Activated naive CD4-positive, alpha-beta T cell treated with anti-CD3 and anti-CD28 coated beads, Interleukin-2, amount 50 U/mL, for 72 hours (primary cell): ENCODE data around the gene MED7. TPM values are rescaled to one million over a fixed set of nuclear protein-coding genes. Genes with fewer than 3 reads are reported as not detected.

Experiments used
- ATAC-seq, 2 donors: fragments of 150-1000 bp; cut with Tn5 transposase; 2 replicates each; pipeline ENCODE4 v1.10.0; 2021; ENCODE audit warnings: mild to moderate bottlenecking in 2 of 2, moderate library complexity in 2 of 2
- DNase-seq, 2 donors: peaks; one replicate each; pipeline ENCODE4 v3.0.0; 2021 to 2022; ENCODE audit warnings: low spot score in 2 of 2
- H3K27ac Mint-ChIP-seq, 2 donors: one replicate each; pipeline ENCODE4 v1.8.0; 2022; ENCODE audit warnings: mild to moderate bottlenecking in 2 of 2, mixed read lengths in 2 of 2
- H3K36me3 Mint-ChIP-seq, 2 donors: one replicate each; pipeline ENCODE4 v1.8.0; 2022; ENCODE audit warnings: mixed read lengths in 2 of 2
- H3K9me3 Mint-ChIP-seq, 2 donors: one replicate each; pipeline ENCODE4 v1.8.0; 2022; ENCODE audit warnings: mixed read lengths in 2 of 2
- total RNA-seq, 2 donors: library from RNA; stranded (reverse); gene quantifications; one replicate each; pipeline ENCODE4 v1.2.3, GENCODE V29; 2022

Gene MED7
- total RNA-seq, 2 donors from 2014 or later, result 16.9 to 21.7 TPM

DNA sequence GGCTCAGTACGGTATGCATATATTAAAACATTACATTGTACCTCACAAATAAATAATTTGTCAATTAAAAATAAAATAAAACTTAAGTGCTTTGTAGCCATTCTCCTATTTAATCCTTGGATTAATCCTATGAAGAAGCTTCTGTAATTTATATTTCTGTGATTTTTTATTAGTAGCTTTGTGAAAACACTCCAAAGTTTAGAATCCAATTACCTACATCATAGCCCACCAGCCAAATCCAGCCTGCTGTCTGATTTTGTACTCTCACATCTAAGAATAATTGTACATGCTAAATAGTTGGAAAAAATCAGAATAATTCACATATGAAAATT lies 10.4 kb downstream of the MED7 start:
- no peaks in the 10 kb centered on the region for H3K9me3 Mint-ChIP-seq
- ATAC-seq (no peak), DNase-seq (no peak)
- no peak overlapping the region for H3K27ac Mint-ChIP-seq
- H3K36me3 Mint-ChIP-seq, result peaks cover 0 to 23% of the 10 kb centered on the region in 2 donors

GRCh38 chr5:157130925-157131324 lies 11.7 kb downstream of the MED7 start:
- H3K36me3 Mint-ChIP-seq, result peaks cover 0 to 15% of the 10 kb centered on the region in 2 donors
- DNase-seq (no peak), ATAC-seq (no peak)
- peak overlapping the region in 1 of 2 donors; percentile 12 for H3K27ac Mint-ChIP-seq
- H3K9me3 Mint-ChIP-seq, result no peaks in the 10 kb centered on the region

GRCh38 chr5:157121709-157122108 lies 21.0 kb downstream of the MED7 start:
- peaks cover 13 to 20% of the 10 kb centered on the region in 2 donors for H3K9me3 Mint-ChIP-seq
- DNase-seq, result no peak
- ATAC-seq, result no peak
- peaks cover 15 to 26% of the 10 kb centered on the region in 2 donors for H3K36me3 Mint-ChIP-seq
- no peak overlapping the region for H3K27ac Mint-ChIP-seq

- DNase-seq (no peak), ATAC-seq (no peak)
- Mint-ChIP-seq H3K36me3 (peaks cover 15 to 26% of the 10 kb centered on the region in 2 donors), H3K27ac (no peak overlapping the region), H3K9me3 (peaks cover 13 to 20% of the 10 kb centered on the region in 2 donors)
These were observed 22.6 kb downstream of the MED7 start for GRCh38 chr5:157120102-157120501.

DNA sequence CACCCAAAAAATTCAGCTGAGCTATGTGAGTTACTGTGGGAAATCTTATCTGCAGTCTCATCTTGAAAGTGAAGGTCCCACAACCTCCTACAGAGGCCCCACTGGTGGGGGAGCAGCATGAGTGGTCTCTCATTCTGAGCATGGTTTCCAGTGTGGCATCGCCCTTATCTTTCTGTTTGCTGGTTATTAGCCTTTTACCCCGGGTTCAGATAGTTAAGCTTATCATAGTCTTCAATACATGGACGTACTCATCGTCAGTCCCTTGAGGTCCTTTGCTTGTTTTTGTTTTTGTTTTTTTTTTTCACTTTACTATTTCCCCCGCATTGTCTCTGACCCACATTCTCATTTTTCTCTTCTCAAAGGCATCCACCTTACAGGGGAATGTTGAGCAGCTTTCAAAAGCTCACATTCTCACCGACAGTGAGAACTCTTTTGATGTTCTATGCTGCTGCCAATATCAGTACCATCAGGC lies 26.1 kb downstream of the MED7 start:
- DNase-seq (peak in 1 of 2 donors; percentile 19), ATAC-seq (peak; percentile 63 to 94)
- H3K36me3 Mint-ChIP-seq, result peaks cover 7 to 9% of the 10 kb centered on the region in 2 donors
- H3K27ac Mint-ChIP-seq, result no peak overlapping the region
- H3K9me3 Mint-ChIP-seq, result peaks cover 4 to 7% of the 10 kb centered on the region in 2 donors

DNA sequence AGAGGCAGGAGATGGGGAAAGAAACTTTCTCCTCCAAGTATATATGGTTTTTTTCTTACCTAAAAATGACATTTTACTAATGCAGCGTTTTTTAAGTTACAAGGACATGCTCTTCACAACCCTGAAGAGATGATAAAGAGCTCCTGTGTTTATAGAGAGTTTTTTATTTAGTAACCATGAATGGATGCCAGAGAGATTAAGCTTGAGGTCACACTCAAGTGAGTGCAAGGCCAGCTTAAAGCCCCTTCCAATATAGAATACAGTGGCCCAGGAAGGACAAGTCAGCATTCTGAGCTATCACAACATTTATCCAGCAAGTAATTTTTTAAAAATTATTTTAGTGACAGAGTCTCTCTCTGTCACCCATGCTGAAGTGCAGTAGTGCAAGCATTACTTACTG lies 27.2 kb downstream of the MED7 start:
- no peaks in the 10 kb centered on the region for H3K9me3 Mint-ChIP-seq
- ATAC-seq (no peak), DNase-seq (no peak)
- no peaks in the 10 kb centered on the region for H3K36me3 Mint-ChIP-seq
- H3K27ac Mint-ChIP-seq, result no peak overlapping the region

DNA sequence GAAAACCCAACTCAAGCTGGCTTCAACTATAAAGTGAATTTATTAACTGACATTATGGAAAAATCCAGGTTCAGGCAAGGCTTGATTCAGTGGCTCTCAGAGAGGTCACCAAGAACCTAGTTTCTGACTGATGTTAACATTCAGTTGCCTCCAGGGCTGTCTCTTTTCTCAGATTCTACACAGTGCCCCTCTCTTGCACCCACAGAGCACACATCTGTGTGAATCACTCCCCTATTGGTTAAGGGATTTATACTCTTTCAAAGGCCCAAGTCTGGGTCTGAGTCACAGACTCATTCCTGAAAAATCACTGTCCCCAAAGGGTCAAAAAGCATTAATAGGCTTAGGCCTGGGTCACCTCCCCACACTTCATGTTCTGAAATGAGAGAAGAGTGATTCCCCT lies 27.7 kb downstream of the MED7 start:
- H3K36me3 Mint-ChIP-seq, result no peaks in the 10 kb centered on the region
- H3K27ac Mint-ChIP-seq, result peak overlapping the region in 1 of 2 donors; percentile 11
- no peak for DNase-seq
- ATAC-seq, result peak in 1 of 2 donors; percentile 89
- no peaks in the 10 kb centered on the region for H3K9me3 Mint-ChIP-seq

DNA sequence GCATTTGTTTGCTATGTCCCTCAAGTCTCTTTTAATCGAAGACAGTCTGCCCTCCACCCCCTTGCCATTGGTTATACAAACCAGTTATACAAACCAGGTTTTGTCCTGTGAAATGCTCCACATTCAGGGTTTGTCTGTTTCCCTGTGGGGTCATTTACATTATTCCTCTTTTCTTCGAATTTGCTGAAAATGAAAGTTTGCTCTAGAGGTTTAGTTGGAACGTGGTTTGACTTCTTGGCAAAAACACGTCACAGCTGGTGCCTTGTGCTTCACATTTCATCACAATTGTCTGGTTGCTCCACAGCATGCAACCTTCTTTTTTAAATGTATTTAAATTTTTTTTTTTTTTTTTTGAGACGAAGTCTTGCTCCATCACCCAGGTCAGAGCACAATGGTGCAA lies 29.7 kb downstream of the MED7 start:
- H3K9me3 Mint-ChIP-seq, result no peaks in the 10 kb centered on the region
- peaks cover 6 to 9% of the 10 kb centered on the region in 2 donors for H3K36me3 Mint-ChIP-seq
- no peak for DNase-seq
- H3K27ac Mint-ChIP-seq, result peak overlapping the region in 1 of 2 donors; percentile 72
- ATAC-seq, result no peak

GRCh38 chr5:157109744-157110143 lies 32.9 kb downstream of the MED7 start:
- peak; percentile 39 to 71 for ATAC-seq
- H3K27ac Mint-ChIP-seq, result peak overlapping the region; percentile 90 to 96
- DNase-seq, result no peak
- peaks cover 16 to 40% of the 10 kb centered on the region in 2 donors for H3K36me3 Mint-ChIP-seq
- H3K9me3 Mint-ChIP-seq, result no peaks in the 10 kb centered on the region

- ATAC-seq (peak; percentile 81 to 97), DNase-seq (peak; percentile 44 to 59)
- peak within 1 kb of the TSS; percentile 90 to 96 for H3K27ac Mint-ChIP-seq
- H3K36me3 Mint-ChIP-seq, result peaks cover 20 to 48% of the 10 kb centered on the region in 2 donors
- no peaks in the 10 kb centered on the region for H3K9me3 Mint-ChIP-seq
These were observed 33.7 kb downstream of the MED7 start, which contains the start of gene HAVCR2 for GRCh38 chr5:157108976-157109375. HAVCR2 (minus strand) TSS chr5:157109044; CDS start chr5:157108983, 61 bp downstream.

GRCh38 chr5:157107508-157107907 lies 35.2 kb downstream of the MED7 start:
- no peak for ATAC-seq
- H3K36me3 Mint-ChIP-seq, result peaks cover 20 to 61% of the 10 kb centered on the region in 2 donors

DNA sequence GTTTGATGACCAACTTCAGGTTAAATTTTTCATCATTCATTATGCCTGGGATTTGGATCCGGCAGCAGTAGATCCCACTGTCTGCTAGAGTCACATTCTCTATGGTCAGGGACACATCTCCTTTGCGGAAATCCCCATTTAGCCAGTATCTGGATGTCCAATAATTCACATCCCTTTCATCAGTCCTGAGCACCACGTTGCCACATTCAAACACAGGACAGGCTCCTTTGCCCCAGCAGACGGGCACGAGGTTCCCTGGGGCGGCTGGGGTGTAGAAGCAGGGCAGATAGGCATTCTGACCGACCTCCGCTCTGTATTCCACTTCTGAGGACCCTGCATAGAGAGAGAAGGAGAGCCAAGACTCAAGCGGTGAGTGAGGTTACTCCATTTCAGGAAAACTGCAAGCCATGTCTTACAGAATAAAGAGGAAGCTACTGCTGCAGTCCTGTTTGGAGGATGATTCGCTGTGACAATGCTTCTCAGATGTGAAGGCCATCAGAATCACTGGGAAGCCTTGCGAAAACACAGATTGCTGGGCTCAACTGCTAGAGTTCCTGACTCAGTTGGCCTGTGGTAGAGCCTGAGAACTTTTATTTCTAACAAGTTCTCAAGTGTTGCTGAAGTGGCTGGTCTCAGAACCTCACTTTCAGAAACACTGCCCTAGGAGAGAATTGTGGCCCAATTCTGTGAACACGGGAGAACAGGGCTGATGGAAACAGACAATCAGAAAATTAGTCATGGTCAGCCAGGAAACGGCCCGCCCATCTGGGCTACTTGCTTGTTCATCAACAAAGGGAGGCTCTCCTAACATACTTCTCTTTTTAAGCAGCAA lies 35.8 kb downstream of the MED7 start:
- H3K36me3 Mint-ChIP-seq, result peaks cover 20 to 67% of the 10 kb centered on the region in 2 donors
- H3K27ac Mint-ChIP-seq, result peak overlapping the region; percentile 11 to 96
- H3K9me3 Mint-ChIP-seq, result no peaks in the 10 kb centered on the region
- DNase-seq (peak; percentile 22 to 61), ATAC-seq (peak; percentile 7 to 64)

More at GRCh38 chr5:157107508-157107907, 35.2 kb downstream of the MED7 start:
- DNase-seq, result no peak
- Mint-ChIP-seq H3K9me3 (no peaks in the 10 kb centered on the region), H3K27ac (peak overlapping the region; percentile 70 to 96)

DNA sequence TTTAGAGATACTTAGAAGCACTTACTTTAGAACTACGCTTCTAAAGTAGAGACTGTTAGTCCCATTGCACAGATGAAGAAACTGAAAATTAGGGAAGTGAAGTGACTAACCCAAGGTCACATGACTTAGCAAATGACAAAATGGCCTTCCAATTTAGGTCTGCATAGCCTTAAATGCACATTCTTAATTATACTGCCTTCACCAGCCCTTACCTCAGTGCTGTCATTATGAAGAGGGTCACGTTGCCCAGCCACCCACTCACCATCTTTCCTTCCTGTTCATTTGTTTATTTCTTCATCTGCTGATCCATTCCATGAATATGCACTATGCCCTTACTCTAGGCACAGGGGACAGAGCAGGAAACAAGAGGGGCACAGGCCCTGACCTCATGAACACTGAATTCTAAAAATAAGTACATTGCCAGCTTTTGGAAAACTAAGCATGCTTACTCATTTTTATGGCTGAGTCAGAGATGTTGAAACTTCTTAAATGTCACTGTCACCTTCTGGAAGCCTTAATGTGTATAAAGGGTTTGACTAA lies 42.5 kb downstream of the MED7 start:
- Mint-ChIP-seq H3K36me3 (peaks cover 14 to 51% of the 10 kb centered on the region in 2 donors), H3K27ac (peak overlapping the region; percentile 11 to 86), H3K9me3 (no peaks in the 10 kb centered on the region)
- ATAC-seq (peak; percentile 94 to 96), DNase-seq (peak; percentile 20 to 59)

DNA sequence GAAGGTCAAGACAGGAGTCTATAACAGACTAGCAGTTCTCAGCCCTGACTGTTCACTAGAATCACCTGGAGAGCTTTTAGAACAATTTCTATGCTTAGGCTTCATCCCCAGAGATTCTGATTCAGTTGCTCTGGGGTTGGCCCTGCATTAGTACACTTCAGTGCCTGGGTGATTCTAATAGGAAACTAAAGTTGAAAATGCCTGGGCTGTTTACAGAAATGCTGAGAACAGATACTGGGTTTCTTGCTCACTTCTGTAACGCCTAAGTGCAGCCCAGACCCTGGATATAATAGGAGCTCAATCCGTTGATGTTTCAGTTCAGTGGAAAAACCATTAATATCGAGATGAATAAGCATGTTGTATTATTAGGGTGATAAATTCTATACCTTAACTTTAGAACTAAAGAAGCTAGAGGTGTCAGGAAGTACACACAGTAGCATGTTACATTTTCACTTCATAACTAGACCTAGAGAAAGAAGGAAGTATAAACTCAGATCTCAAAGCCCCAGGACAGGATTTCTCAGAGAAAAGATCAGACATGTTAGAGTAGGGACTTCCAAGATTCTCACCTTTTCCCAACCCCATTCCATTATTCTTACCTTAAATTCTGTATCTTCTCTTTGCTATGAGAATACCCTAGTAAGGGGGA lies 54.2 kb downstream of the MED7 start:
- no peak for DNase-seq
- H3K9me3 Mint-ChIP-seq, result no peaks in the 10 kb centered on the region
- peaks cover 5 to 41% of the 10 kb centered on the region in 2 donors for H3K36me3 Mint-ChIP-seq
- no peak for ATAC-seq
- no peak overlapping the region for H3K27ac Mint-ChIP-seq
